HG03469 (cell line): Measurements from ENCODE around the gene CFHR2.

Experiments
- ATAC-seq: cut with Tn5 transposase; IDR thresholded peaks from one replicate; pipeline ENCODE4 v1.9.1; 2021; ENCODE audit warnings: mild to moderate bottlenecking, moderate library complexity, moderate number of reproducible peaks; ENCODE audit not compliant: unreplicated experiment

The CFHR2 gene

GRCh38 chr1:196997423-196997822 is 53.9 kb downstream of the CFHR2 start:
- ATAC-seq, result no peak

GRCh38 chr1:197001828-197002227 is 58.3 kb downstream of the CFHR2 start:
- ATAC-seq, result no peak

- ATAC-seq, result no peak
Measured at GRCh38 chr1:197003132-197003531, 59.6 kb downstream of the CFHR2 start.

GRCh38 chr1:197008861-197009260 is 65.3 kb downstream of the CFHR2 start:
- ATAC-seq, result no peak
